ENCODE data around the gene CD38. TPM values are rescaled to one million over a fixed set of nuclear protein-coding genes. Genes with fewer than 3 reads are reported as not detected.

The CD38 gene
- total RNA-seq, 1 experiment from 2014 or later: not detected

GRCh38 chr4:15794426-15794825 is 16.3 kb downstream of the CD38 start (continued):
- TF ChIP-seq YY1 (IDR thresholded peaks at IDR 0.05; ENCODE audit: extremely low read depth, insufficient replicate concordance, low read depth, low read length) (no peak), CBX3 (IDR thresholded peaks at IDR 0.05; ENCODE audit: low read depth) (no peak), EGR1 (IDR thresholded peaks at IDR 0.05; ENCODE audit: low read depth) (no peak), SP1 (IDR thresholded peaks at IDR 0.05; ENCODE audit: low read depth) (no peak), ELF1 (IDR thresholded peaks at IDR 0.05; ENCODE audit: borderline replicate concordance, low read depth) (no peak)

DNA sequence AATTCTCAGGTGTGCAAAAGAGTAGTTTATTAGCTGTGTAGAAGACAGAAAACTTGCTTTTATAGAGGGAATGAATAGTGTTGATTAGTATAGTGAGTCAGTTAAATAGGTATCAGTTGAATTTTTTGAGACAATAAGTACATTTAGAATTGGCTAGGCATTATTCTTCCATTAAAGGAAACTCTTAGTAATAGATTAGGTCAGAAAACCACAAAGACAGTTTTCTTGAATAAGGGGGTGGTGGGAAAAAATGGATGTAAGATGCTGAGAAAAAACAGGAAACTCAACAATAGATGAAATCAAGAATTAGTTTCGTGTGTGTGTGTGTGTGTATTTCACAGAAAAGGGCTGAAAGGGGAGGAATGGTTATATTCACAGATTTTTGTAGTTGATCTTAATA is 16.8 kb downstream of the CD38 start:
- CTCF ChIA-PET: interaction anchor here (3.4 kb wide), 1 partner anchor 11 kb away, joined by 14 read pairs; no protein-coding TSS in a partner anchor

More for the DNA sequence above, 16.8 kb downstream of the CD38 start:
- no peaks in the 10 kb centered on the region for H3K9me3 ChIP-seq (ENCODE audit: control insufficient read depth in 1 of 2, insufficient read depth in 1 of 2, low read depth in 1 of 2, low read length in 2 of 2)
- no peak overlapping the region for H3K9ac ChIP-seq (ENCODE audit: low read length)
- DNase-seq (ENCODE audit: low read depth, low spot score): no peak
- H3K27me3 ChIP-seq (ENCODE audit: insufficient read depth, low read length): no peaks in the 10 kb centered on the region
- TF ChIP-seq EGR1 (IDR thresholded peaks at IDR 0.05; ENCODE audit: low read depth): no peak
- TF ChIP-seq TCF7L2 (IDR thresholded peaks at IDR 0.05; ENCODE audit: borderline replicate concordance, extremely low read depth, insufficient read depth, insufficient read length): no peak
- no peak for TF ChIP-seq EZH2 (IDR thresholded peaks at IDR 0.05)
- TF ChIP-seq POLR2AphosphoS5 (IDR thresholded peaks at IDR 0.05; ENCODE audit: low read depth, low read length): no peak
- no peak for TF ChIP-seq SRF (IDR thresholded peaks at IDR 0.05; ENCODE audit: low read depth)
- no peak for TF ChIP-seq MAX (IDR thresholded peaks at IDR 0.05)
- no peak for TF ChIP-seq ZFX (IDR thresholded peaks at IDR 0.05)
- TF ChIP-seq YY1 (IDR thresholded peaks at IDR 0.05; ENCODE audit: extremely low read depth, insufficient replicate concordance, low read depth, low read length): no peak
- no peak for TF ChIP-seq JUND (IDR thresholded peaks at IDR 0.05)
- no peak for TF ChIP-seq REST (IDR thresholded peaks at IDR 0.05; ENCODE audit: low read depth)
- no peak for TF ChIP-seq RAD21 (IDR thresholded peaks at IDR 0.05; ENCODE audit: low read depth)
- no peak for TF ChIP-seq CBX3 (IDR thresholded peaks at IDR 0.05; ENCODE audit: low read depth)
- TF ChIP-seq, protein P1, sequence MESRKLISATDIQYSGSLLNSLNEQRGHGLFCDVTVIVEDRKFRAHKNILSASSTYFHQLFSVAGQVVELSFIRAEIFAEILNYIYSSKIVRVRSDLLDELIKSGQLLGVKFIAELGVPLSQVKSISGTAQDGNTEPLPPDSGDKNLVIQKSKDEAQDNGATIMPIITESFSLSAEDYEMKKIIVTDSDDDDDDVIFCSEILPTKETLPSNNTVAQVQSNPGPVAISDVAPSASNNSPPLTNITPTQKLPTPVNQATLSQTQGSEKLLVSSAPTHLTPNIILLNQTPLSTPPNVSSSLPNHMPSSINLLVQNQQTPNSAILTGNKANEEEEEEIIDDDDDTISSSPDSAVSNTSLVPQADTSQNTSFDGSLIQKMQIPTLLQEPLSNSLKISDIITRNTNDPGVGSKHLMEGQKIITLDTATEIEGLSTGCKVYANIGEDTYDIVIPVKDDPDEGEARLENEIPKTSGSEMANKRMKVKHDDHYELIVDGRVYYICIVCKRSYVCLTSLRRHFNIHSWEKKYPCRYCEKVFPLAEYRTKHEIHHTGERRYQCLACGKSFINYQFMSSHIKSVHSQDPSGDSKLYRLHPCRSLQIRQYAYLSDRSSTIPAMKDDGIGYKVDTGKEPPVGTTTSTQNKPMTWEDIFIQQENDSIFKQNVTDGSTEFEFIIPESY (IDR thresholded peaks at IDR 0.05; ENCODE audit: extremely low read depth, insufficient replicate concordance, low read length): no peak
- TF ChIP-seq, protein P2, sequence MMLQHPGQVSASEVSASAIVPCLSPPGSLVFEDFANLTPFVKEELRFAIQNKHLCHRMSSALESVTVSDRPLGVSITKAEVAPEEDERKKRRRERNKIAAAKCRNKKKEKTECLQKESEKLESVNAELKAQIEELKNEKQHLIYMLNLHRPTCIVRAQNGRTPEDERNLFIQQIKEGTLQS (IDR thresholded peaks at IDR 0.05): no peak
- ATAC-seq: no peak
- intact Hi-C loops (cut with micrococcal nuclease): no loop called here
- H3K4me1 ChIP-seq (ENCODE audit: control insufficient read depth in 1 of 2, insufficient read depth in 2 of 2, low read length in 2 of 2): no peaks in the 10 kb centered on the region
- H4K20me1 ChIP-seq (ENCODE audit: insufficient read depth): no peaks in the 10 kb centered on the region
- no peaks in the 10 kb centered on the region for H3K79me2 ChIP-seq (ENCODE audit: insufficient read depth, low read length)
- no TSS peak for BruUV-seq (replicated peaks)
- no peak overlapping the region for H2AFZ ChIP-seq (ENCODE audit: low read depth, low read length, poor library complexity, severe bottlenecking)
- H3K27ac ChIP-seq (ENCODE audit: low read depth, low read length): no peak overlapping the region
- no peak overlapping the region for H3K4me3 ChIP-seq (replicated peaks in 1 of 2; ENCODE audit: low read depth in 1 of 2, low read length in 2 of 2)
- ChIA-PET POLR2A (no interaction called here), RAD21 (ENCODE audit: low non-redundant PET in 1 of 2, low total read pairs in 2 of 2, uncharacterized antibody in 2 of 2, unreplicated experiment in 2 of 2) (no interaction called here)
- no peak overlapping the region for H3K4me2 ChIP-seq (ENCODE audit: low read length)
- H3K36me3 ChIP-seq (ENCODE audit: control insufficient read depth in 1 of 2, insufficient read depth in 2 of 2, low read length in 2 of 2): no peaks in the 10 kb centered on the region
- H3K9me2 ChIP-seq (ENCODE audit: insufficient read depth): no peaks in the 10 kb centered on the region

Data from HCT116 (cell line).